ENCODE data around the gene SMAD6.

SMAD6 gene

GRCh38 chr15:66760968-66761725, 59.1 kb downstream of the SMAD6 start:
- DNase-seq, result no peak

DNA sequence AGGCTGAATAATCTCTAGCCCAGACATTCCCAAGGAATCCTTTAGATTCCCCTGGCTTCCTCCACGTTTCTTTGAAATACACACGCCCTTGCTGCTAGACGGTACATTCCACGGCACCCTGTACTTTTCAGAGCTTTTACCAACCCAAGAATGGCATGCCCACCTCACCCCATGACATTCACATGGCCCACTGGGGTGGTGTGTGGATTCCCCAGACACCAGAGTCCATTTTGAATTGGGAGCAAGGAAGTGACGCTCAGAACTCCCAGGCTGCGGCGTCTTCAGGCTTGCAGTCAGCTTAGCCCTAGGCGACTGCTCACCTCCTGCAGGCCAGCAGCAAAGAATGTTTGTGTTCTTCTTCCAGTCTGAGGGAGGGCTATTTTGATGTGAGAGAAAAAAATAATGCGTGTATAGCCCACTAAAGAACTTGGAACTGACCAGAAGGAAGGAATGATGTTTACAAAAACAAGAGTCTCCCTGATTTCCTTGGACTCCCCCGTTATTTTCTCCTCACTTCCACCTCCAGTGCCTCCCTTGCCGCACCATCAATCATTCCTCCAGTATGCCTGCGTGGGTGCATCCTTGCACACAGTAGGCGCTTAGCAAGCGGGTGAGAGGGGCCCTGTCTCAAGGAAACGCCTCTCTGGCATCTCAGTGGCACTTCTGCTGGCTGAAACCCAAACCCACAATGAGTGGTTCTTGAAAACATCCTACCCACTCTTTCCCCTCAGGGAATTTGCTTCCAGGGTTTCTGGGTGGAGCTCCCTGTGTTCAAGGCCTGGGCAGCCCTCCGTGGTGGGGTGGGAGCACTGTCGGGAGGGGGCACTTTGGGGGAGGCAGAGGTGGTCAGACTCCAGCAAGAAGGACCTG, 59.9 kb downstream of the SMAD6 start:
- no peak for DNase-seq

DNA sequence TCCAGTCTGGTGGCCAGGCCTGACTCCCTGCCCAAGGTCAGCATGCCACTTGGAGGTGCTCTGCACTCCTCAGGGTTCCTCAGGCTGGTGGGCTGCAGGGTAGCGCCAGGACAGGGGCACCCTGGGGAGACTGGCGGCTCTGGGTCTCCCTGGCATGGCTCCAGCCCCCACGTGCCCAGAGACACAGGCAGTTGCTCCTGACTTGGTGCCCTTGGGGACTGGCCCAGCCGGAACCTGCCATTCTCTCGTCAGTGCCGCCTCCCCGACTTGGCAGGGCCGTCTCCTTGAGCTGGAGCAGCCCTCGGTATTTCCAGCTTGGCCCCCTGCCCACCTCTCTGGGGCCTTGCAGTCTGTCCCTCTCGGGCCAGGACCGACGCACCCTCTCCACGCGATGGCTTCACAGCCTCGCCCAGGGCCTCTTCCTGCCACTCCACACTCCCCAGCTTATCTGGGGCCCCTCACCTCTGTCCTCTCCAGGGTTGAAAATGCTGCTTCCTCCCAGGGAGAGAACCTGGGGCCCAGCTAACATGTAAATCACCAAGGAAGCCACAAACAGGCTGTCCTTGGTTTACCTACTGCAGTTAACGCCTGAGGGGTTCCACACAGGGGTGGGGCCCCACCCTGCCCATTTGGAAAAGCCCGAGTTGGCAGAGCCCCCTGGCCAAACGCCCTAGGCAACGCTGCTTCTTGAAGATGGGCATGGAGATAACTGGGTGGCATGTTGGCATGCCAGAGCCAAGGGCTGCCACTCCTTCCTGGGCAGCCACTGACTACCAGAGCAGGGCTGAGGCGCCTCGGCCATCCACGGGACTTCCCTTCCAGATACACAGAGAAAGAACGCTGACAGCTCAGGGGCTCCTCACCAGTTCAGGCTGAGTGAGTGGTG, 61.4 kb downstream of the SMAD6 start:
- no peak for DNase-seq

- no peak for DNase-seq
These were observed 62.2 kb downstream of the SMAD6 start for GRCh38 chr15:66764072-66764786.

- DNase-seq, result no peak
These were observed 63.6 kb downstream of the SMAD6 start for GRCh38 chr15:66765478-66766281.

- DNase-seq, result no peak
These were observed 64.5 kb downstream of the SMAD6 start for GRCh38 chr15:66766282-66767230.

DNA sequence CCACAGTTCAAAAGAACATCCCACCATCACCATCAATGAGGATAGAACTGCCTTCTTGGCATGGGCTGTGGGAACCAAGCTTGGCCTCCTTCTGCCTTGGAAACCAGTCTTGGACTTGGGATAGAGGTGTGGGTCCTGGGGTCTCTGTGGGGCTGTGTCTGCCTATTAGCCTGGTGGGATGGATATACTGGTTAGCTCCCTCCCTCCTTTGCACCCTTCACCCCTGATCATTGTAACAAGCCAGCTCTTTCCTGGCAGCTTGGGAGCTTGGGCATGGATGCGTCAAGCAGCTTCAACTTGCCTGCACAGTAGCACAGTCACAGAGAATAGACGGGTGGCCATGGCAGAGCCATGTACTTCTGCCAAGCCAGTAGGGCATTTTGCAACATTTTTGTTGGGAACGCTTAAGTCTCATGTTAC, 65.2 kb downstream of the SMAD6 start:
- no peak for DNase-seq

- DNase-seq, result no peak
These were observed 67.0 kb downstream of the SMAD6 start for GRCh38 chr15:66768987-66769386.

GRCh38 chr15:66770518-66771350, 68.7 kb downstream of the SMAD6 start:
- DNase-seq, result no peak

DNA sequence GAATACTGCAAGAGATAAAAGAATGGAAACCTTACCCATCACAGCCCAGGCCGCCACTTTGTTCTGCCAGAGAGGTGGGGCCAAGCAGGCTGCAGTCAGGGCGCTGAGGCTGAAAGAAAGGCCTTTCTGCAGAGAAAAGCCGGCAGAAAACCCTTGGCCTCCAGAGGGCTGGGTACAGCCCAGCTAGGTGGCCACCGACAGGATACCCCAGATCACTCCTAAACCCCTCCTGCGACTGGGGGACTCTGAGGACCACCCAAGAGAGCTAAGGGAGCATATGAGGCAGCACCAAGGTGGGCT, 69.3 kb downstream of the SMAD6 start:
- DNase-seq, result no peak

GRCh38 chr15:66772604-66773128, 70.6 kb downstream of the SMAD6 start:
- DNase-seq, result no peak

DNA sequence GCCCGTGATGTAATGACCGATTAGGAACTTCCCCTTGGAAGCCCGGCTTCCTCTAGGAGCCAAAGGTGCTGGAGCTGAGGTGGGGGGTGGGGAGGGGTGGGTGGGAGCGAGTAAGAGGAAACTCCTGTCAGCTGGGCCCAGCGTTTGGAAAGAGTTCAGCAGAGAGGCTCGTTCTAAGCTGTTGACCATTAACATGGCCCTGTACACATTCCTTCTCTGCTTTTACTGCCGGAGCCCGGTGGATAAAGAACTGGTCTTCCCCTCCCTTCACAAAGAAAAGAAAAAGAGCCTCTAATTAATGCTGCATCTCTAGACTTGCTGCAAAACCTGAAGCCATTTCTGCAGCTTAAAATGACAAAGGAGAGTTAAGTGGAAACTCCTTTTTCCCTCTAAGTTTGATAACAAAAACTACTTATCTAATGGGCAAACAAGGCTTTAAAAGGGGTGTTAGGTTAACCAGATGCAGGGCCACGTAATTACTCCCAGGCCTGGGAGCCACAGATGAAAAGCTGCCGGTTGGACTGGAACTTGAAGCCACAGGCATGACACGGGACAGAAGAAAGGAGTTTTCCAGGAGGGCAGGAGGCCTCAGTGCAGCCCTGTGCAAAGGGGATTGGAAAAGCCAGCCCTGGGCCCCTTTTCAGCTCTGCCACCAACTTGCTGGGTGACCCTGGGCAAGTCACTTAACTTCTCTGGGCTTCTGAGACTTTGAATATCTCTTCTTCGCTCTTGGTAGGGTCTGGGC, 71.3 kb downstream of the SMAD6 start:
- no peak for DNase-seq

DNA sequence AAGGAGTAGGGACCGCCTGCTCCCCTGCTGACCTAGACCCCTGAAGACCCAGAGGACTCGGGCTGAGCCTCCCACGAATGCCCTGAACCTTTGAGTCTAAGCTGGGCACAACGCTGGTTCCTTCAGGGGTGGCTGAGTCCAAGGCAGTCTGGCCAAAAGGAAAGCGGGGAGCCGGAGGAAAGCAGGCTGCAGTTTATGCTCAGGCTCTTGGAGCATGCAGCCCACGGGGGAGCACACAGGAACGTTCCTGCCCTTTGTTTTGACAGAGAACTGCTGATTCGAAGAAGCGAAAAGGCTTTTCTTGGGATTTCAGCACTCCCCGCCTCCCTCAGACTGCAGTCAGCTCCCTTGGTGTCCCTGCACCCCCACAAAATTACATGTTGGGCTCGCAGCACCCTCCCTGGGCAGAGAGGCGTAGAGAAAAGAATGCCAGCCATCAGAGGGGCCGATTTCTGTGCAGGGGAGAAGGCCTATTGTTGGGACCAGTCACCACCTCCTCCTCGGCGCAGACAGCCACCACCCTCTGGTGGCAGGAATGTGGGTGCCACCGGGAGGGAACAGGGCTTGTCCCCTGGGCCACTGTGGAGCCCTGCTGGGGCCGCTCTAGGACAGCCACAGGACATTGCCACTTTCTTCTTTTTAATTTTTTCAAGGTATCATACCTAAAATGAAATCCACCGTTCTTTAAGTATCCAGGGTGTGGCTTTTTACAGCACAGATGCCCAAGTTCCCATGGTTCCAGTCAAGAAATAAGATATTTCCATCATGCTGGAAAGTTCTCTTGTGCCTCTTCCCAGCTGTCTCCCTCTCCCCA, 72.2 kb downstream of the SMAD6 start:
- DNase-seq, result peak; percentile 16

DNA sequence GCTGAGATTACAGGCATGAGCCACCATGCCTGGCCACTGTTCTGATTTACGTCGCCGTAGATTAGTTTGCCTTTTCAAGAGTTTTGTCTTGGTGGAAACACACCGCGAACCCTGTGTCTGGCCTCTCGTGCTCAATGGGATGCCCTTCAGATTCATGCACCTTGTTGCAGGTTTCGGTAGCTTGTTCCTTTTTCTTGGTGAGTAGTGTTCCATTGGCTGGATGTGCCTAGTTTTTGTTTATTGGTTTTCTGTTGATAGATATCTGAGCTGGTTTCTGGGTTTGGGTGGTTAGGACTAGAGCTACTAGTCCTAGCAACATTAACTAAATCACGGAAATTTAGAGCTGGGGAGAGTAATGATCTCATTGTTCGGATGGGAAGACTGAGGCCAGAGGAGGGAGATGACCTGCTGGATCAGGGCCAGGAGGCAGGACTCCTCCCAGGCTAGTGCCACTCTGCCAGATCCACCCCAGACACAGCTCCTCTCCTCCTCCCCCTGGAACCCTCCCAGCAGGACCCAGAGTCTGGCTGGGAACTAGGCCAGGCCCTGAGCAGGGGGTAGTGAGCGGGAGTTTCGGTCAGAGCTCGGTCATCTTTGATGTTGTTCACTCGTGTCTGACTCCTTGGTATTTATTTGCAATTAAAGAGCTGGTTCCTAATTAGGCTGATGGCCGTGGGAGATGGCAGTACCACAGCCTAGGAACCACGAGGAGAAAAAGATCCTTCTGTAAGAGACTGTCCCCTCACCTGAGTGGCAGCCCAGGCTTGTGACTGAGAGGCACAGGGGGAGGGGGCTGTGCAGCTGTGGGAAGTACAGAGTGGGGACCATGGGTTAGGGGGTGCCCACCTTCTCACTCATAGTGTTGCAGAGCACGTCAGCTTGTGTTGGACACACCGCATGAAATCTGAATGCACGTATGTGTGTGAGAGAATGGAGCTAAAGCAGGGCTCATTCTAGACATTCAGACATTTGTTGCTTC, 73.4 kb downstream of the SMAD6 start:
- no peak for DNase-seq

- no peak for DNase-seq
These were observed 75.0 kb downstream of the SMAD6 start for GRCh38 chr15:66777054-66777453.

GRCh38 chr15:66777596-66778313, 75.7 kb downstream of the SMAD6 start:
- no peak for DNase-seq
